Stimulated activated CD4-positive, alpha-beta T cell treated with anti-CD3 and anti-CD28 coated beads, TNF-alpha, amount 100 ng/mL, for 1 hour (primary cell): ENCODE measurements around the gene C1QTNF4.
"Not testable (repeated sequence)": the region's sequence is repeated elsewhere in the genome, so short reads cannot be mapped to it uniquely, and the experiment has no call there.

ENCODE experiments used
- DNase-seq, 3 donors: peaks; one replicate each; pipeline ENCODE4 v3.0.0-alpha.2; 2020; ENCODE audit warnings: low read depth in 3 of 3, low spot score in 1 of 3

C1QTNF4 gene

GRCh38 chr11:47593934-47594855 lies at the start of gene C1QTNF4:
TSS of gene C1QTNF4 (minus strand) at chr11:47594411. CDS start at chr11:47590810, 3,601 bp downstream.
- no peak for DNase-seq

DNA sequence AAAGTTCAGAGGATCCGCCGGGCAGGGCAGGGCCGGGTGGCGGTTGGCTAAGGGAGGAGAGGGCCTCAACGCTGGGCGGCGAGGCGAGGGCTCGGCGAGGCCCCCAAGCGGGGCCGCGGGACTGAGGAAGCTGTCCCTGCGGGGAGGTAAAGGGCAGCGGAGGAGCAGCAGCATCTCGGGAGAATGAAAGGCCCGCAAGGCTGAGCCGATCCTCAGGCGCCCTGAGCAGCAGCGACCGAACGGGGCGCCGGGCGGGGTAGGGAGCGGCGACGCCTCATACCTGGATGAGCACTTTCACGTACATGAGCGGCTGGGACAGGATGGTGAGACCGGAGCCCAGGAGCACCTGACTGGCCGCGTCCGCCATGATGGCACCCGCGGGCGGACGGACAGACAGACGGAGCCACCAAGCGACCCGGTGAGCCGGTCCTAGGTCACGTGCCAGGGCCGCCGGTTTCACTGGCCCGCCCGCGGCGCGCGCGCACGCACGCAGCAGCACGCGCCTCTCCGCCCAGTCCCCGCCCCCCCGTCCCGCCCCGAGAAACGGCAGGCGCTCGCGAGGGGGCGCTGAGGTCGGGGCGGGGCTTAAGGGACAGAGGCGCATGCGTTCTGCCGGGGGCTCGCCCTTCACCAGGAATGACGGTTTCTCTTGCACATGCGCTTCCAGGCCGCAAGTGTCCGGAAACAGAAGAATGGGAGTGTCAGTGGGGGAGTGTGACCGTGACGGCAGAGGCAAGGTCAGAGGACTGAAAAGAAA lies 48.1 kb upstream of the C1QTNF4 start, which contains the start of gene MTCH2:
Gene MTCH2 (minus strand): TSS at position 461 of the 757 bp plus-strand sequence. CDS start 94 bp downstream, at position 367.
- DNase-seq: peak; percentile 85 to 94 (median 92)

DNA sequence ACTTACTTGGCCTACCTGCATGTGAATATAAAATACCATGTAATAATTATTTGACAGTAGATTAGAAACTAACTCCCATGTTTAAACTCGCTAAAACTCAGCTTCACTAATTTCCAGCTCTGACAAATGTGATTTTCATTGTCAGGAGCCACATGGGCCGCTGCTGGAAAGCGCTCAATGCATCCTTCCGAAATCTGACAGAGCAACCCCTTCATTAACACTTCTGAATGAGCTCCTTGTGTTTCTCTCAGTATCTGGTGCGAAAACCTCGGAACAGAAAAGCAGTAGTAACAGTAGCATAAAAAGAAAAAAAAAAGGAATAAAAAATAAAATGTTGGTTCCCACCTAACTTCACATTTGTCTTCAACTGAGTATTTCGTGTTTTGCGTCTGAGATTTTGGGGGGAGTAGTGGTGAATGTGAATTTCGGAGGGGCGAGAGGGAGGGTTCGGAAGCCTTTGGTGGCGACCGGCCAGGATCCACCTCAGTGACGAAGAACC lies 47.4 kb upstream of the C1QTNF4 start:
- no peak for DNase-seq

DNA sequence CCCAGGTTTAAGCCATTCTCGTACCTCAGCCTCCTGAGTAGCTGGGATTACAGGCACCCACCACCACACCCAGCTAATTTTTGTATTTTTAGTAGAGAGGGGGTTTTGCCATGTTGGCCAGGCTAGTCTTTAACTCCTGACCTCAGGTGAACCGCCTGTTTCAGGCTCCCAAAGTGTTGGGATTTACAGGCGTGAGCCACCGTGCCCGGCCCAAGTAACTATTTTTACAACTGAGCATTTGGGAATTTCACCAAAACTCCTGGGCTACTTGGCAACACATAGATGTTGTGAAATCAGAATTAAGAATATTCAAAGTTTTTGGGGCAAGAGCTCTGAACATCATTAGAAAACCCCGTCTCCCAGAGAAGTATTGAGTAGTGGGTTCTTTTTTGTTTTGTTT lies 46.3 kb upstream of the C1QTNF4 start:
- DNase-seq: not testable (repeated sequence)

- not testable (repeated sequence) for DNase-seq
These were observed 42.1 kb upstream of the C1QTNF4 start for GRCh38 chr11:47636331-47636730.

DNA sequence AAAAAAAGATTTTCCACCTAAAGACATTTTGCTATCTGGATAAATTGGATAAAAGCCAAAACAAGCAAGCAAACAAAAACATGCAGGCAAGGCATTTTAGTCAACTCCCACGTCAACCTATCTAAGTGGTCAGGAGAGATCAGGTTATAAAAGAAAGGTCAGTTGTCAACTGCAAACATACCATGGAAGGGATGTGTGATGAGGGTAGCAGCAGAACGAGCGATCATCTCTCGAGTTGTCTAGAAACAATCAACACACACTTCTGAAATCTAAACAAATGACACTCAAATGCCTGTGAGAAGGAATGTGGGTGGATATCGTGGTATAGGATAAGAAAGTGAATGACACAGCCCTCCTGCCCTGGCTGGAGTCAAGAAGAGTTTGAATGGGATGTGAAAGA lies 37.3 kb upstream of the C1QTNF4 start:
- no peak for DNase-seq

DNA sequence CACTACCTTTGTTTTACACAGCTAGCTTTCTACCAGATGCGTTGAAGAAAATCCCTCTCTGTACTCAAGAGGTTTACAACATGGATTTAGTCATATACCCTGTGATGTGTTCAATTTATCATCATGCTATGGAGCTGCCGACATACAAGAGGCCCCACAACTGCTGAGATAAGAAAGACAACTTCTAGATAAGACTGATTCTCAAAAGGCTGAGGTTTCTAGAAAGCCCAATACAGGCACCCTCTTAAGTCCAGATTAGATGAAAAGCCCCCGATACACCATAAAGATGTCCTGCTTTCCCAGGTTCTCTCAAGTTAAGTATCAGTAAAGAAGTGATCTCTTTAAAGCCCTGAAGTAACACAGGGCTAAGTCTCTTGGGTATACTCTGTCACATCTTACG lies 33.8 kb upstream of the C1QTNF4 start:
- DNase-seq: no peak

DNA sequence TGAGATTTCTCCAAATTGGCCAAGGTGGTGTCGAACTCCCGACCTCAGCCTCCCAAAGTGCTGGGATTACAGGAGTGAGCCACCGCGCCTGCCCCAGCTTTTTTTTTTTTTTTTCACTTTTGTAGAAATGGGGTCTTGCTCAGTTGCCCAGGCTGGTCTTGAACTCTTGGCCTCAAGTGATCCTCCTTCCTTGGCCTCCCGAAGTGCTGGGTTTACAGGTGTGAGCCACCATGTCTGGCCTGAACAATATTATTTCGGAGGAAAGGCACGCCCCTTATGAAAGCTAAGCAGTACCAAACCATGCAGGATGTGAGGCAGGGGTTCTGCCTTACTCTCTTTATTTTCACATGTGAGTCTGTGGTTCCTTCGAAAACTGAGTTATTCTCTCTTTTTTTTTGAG lies 32.0 kb upstream of the C1QTNF4 start:
- DNase-seq: no peak

GRCh38 chr11:47620836-47621378 lies 26.7 kb upstream of the C1QTNF4 start:
- no peak for DNase-seq

DNA sequence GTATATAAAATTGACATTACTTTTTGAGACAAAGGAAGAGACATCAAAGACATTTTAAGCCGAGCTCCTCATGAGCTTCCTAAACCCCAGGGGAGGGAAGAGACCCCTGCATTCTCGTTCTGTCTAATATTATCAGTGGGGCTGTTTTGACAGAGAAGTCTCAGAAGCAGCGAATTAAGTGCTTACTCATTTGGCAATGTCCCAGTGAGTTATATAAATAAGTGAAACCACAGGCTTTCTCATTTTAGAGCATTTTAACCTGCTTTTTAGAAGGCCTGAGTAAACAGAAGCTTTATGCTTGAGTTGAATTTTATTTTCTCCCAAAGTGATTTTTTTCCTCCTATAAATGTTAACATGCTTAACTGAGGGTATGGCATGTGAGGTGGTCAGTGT lies 23.2 kb upstream of the C1QTNF4 start:
- no peak for DNase-seq

GRCh38 chr11:47616726-47617416 lies 22.7 kb upstream of the C1QTNF4 start:
- no peak for DNase-seq

GRCh38 chr11:47615249-47615648 lies 21.0 kb upstream of the C1QTNF4 start:
- no peak for DNase-seq

DNA sequence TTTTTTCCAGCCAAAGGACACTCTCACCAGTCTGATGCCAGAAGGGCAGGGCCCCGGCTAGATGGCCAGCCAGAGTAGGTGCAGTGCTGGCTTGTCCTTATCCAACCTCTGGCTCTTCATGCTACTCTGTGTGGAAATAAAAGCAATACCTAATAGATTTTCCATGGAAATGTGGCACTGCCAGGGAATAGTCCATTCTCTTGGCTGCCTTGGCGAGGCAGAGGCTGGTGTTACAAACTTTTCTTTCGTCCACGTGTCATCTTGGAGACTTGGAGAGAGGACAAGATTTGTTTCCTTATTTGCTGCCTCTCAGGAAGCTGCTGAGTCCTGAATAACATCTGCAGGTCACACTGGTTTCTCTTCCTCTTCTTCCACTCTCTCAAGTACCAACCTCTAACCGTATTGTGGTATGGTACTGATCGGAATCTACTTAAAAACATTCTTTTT lies 17.2 kb upstream of the C1QTNF4 start:
- DNase-seq: no peak

DNA sequence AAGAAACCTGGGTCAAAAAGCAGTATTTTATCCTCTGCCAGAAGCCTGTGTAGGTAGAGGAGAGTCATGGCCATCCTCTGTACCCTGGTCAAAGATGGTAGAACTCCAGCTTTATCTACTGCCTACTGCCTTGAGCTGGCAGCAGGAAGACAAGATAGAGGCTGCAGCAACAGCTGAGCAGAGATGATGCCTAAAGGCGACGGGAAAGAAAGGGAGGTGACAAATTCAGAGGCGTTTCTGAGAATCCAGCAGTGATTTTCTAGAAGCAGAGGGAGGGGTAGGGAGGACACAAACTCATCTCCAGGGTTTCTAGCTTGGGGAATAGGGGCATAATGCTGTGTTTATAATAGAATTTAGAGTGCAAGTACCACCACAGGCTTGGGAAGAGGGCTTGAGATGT lies 15.5 kb upstream of the C1QTNF4 start:
- no peak for DNase-seq

DNA sequence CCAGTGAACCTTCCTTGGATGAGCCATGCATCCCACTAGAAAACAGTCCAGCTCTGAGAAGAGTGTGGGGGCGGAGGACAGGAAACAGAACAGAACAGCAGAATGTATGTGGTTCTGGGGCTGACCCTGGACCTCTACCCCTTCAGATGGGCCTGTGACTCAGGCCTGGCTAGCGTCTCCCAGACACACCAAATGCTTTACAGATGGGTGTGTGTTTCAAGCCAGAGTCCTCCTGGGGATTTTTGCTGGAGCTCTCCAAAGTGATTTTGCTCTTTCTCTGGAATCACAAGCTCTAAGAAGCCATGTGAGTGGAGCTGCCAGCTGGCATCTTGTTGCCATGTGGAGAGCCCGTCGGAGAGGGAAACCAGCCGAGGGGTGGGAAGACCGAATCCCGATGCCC lies 13.2 kb upstream of the C1QTNF4 start:
- DNase-seq: no peak

- no peak for DNase-seq
These were observed 12.5 kb upstream of the C1QTNF4 start for GRCh38 chr11:47606731-47607130.

DNA sequence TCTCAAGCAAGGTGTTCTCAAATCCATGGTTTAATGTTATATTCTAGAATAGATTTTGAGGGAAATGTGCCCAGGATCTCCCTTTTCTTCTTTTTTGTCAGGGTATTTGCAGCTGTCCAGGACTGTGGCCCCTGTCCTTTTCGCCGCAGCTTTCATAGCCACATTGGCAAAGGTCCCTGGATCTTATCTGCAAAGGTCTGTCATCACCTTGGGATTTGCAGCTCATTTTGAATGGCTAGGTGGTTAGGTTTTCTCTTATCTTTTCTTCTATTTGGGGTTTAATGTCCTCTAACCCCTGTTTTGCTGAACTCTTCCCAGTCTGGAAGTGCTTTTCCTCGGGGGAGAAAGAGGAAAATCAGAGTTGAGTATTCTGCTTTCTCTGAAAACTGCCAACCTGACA lies 11.7 kb upstream of the C1QTNF4 start:
- DNase-seq: no peak

GRCh38 chr11:47603295-47603694 lies 9.1 kb upstream of the C1QTNF4 start:
- no peak for DNase-seq

DNA sequence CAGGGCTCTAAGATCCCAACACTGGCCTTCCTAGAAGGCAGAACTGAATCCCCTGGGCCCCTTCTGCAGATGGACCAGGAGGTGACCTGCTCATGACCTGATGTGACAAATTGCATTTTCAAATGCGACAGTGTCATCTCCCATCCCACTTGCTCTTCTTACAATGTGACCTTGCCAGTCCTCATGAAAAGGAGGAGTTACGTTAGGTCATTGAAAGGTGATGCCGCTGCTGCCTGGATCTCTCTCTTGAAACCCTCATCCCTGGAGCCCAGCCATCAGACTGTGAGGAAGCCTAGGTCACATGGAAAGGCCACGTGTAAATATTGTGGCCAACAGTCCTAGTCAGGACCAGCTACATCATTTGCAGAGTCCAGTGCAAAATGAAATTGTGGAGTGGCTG lies 5.7 kb upstream of the C1QTNF4 start:
- DNase-seq: no peak

DNA sequence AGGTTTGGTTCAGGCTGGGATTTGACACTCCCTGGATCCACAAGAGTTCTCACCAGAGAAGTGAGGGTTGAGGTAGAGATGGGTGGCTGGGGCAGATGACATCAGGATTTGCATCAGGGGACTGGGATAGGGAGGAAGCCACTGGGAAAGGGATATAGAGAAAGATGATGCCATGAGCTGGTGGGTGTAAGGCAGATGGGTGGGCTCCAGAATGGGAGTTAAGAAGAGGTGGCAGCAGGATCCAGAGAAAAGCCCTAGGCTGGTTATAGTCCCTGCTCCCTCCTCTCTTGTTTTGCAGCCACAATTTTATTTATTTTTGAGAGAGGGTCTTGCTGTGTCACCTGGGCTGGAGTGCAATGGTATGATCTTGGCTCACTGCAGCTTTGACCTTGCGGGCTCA lies 1.8 kb upstream of the C1QTNF4 start:
- DNase-seq: no peak

DNA sequence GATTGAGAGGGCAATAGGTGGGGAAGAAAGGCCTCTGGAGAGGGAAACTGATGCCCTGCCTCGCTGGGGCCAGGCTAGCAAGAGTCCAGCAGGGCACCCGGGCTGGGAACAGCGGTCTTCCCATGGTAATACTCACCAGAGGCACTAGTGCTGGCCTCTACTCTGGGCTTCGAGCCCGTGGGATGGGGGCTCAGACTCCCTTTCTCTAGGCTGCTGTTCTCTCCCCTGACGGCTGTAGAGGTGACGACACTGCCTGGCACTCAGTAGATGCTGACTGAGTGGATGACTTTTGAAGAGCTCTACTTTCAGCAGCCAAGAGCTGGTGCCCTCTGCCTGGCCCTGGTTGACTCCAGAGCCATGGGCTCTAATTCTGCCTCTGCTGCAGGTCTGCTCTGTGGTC lies 818 bp upstream of the C1QTNF4 start:
- no peak for DNase-seq
